OCI-LY1 (cell line): ENCODE results near the gene PLEKHJ1.

Experiments used
- H2AFZ ChIP-seq: fragments of 200-600 bp; sonication (generic), shearing (Covaris generic); 2 replicates; pipeline ENCODE4 v1.6.0; 2014; ENCODE audit warnings: antibody characterized with exemption, mild to moderate bottlenecking, low read length
- H3F3A ChIP-seq: fragments of 200-600 bp; sonication (generic), shearing (Covaris generic); 2 replicates; pipeline ENCODE4 v1.6.0; 2014; ENCODE audit warnings: mild to moderate bottlenecking, antibody characterized with exemption, low read length, moderate library complexity; ENCODE audit not compliant: insufficient read depth
- H3K27ac ChIP-seq: fragments of 200-600 bp; sonication (generic); 2 replicates; pipeline ENCODE4 v1.5.1; 2014; ENCODE audit warnings: low read length, mixed run types, mild to moderate bottlenecking, low read depth; ENCODE audit not compliant: poor library complexity, severe bottlenecking
- H3K27me3 ChIP-seq: fragments of 200-600 bp; sonication (generic); 2 replicates; pipeline ENCODE4 v1.6.0; 2014; ENCODE audit warnings: antibody characterized with exemption, mild to moderate bottlenecking, low read length, moderate library complexity; ENCODE audit not compliant: insufficient read depth
- H3K36me3 ChIP-seq: fragments of 200-600 bp; sonication (generic); 2 replicates; pipeline ENCODE4 v1.6.1; 2014; ENCODE audit warnings: mild to moderate bottlenecking, antibody characterized with exemption, low read length, moderate library complexity, mixed read lengths; ENCODE audit not compliant: insufficient read depth
- H3K4me1 ChIP-seq: fragments of 200-600 bp; sonication (generic); 2 replicates; pipeline ENCODE4 v1.5.1; 2014; ENCODE audit warnings: mild to moderate bottlenecking, low read length, moderate library complexity; ENCODE audit not compliant: insufficient read depth, severe bottlenecking
- H3K4me2 ChIP-seq: fragments of 200-600 bp; sonication (generic), shearing (Covaris generic); 2 replicates; pipeline ENCODE4 v1.6.1; 2014; ENCODE audit warnings: low read length
- H3K4me3 ChIP-seq: fragments of 200-600 bp; sonication (generic); 2 replicates; pipeline ENCODE4 v1.5.1; 2014; ENCODE audit warnings: low read length, low read depth, mild to moderate bottlenecking, mixed read lengths; ENCODE audit not compliant: poor library complexity, severe bottlenecking
- H3K79me2 ChIP-seq: fragments of 200-600 bp; shearing (Covaris generic); 2 replicates; pipeline ENCODE4 v1.6.1; 2016; ENCODE audit warnings: mixed run types, low read length, mixed read lengths; ENCODE audit not compliant: insufficient read depth
- H3K9ac ChIP-seq: fragments of 200-600 bp; sonication (generic), shearing (Covaris generic); 2 replicates; pipeline ENCODE4 v1.6.1; 2014; ENCODE audit warnings: mild to moderate bottlenecking, low read length, mixed read lengths
- H3K9me2 ChIP-seq: fragments of 200-600 bp; sonication (generic), shearing (Covaris generic); 2 replicates; pipeline ENCODE4 v1.6.1; 2014; ENCODE audit warnings: low read depth, mild to moderate bottlenecking, low read length, mixed read lengths
- H3K9me3 ChIP-seq: fragments of 200-600 bp; shearing (Covaris generic); 2 replicates; pipeline ENCODE4 v1.6.1; 2014; ENCODE audit warnings: low read length, mixed read lengths
- H4K20me1 ChIP-seq: fragments of 200-600 bp; sonication (generic), shearing (Covaris generic); 2 replicates; pipeline ENCODE4 v1.6.0; 2016; ENCODE audit warnings: mild to moderate bottlenecking, low read length; ENCODE audit not compliant: insufficient read depth
- EZH2 ChIP-seq: fragments of 200-600 bp; sonication (generic), shearing (Covaris generic); IDR thresholded peaks from 2 replicates; pipeline ENCODE4 v1.8.0; 2017; ENCODE audit warnings: borderline replicate concordance, mixed run types, mild to moderate bottlenecking, antibody characterized with exemption, low read length, moderate library complexity, mixed read lengths
- TF ChIP-seq, protein P1 (sequence below): fragments of 200-600 bp; sonication (generic), shearing (Covaris generic); IDR thresholded peaks from 2 replicates; pipeline ENCODE4 v1.5.1; 2017; ENCODE audit warnings: mild to moderate bottlenecking, antibody characterized with exemption, low read length, moderate library complexity, mixed read lengths

PLEKHJ1 gene

DNA sequence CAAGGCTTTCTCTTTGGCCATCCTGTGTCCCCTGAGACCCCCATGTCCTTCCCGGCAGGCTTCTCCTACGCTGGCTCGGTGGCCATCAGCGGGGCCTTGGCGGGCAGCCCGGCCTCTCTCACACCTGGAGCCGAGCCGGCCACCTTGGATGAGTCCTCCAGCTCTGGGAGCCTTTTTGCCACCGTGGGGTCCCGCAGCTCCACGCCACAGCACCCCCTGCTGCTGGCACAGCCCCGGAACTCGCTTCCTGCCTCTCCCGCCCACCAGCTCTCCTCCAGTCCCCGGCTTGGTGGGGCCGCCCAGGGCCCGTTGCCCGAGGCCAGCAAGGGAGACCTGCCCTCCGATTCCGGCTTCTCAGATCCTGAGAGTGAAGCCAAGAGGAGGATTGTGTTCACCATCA lies 14.2 kb downstream of the PLEKHJ1 start:
- H3K9me3 ChIP-seq, result no peaks in the 10 kb centered on the region
- no peaks in the 10 kb centered on the region for H3K79me2 ChIP-seq
- H3K4me3 ChIP-seq, result no peak overlapping the region
- H3K4me2 ChIP-seq, result no peak overlapping the region
- no peaks in the 10 kb centered on the region for H3K27me3 ChIP-seq
- H3K4me1 ChIP-seq, result peaks cover 57% of the 10 kb centered on the region
- H3K9ac ChIP-seq, result no peak overlapping the region
- no peak overlapping the region for H2AFZ ChIP-seq
- H4K20me1 ChIP-seq, result no peaks in the 10 kb centered on the region
- no peak for TF ChIP-seq EZH2
- TF ChIP-seq, protein P1, sequence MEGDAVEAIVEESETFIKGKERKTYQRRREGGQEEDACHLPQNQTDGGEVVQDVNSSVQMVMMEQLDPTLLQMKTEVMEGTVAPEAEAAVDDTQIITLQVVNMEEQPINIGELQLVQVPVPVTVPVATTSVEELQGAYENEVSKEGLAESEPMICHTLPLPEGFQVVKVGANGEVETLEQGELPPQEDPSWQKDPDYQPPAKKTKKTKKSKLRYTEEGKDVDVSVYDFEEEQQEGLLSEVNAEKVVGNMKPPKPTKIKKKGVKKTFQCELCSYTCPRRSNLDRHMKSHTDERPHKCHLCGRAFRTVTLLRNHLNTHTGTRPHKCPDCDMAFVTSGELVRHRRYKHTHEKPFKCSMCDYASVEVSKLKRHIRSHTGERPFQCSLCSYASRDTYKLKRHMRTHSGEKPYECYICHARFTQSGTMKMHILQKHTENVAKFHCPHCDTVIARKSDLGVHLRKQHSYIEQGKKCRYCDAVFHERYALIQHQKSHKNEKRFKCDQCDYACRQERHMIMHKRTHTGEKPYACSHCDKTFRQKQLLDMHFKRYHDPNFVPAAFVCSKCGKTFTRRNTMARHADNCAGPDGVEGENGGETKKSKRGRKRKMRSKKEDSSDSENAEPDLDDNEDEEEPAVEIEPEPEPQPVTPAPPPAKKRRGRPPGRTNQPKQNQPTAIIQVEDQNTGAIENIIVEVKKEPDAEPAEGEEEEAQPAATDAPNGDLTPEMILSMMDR, result 0 out of 2 replicates have a peak, but pooled peaks have one; percentile 16
- H3K36me3 ChIP-seq, result peaks cover 48% of the 10 kb centered on the region
- H3K27ac ChIP-seq, result peak overlapping the region; percentile 73
- no peaks in the 10 kb centered on the region for H3K9me2 ChIP-seq
- no peaks in the 10 kb centered on the region for H3F3A ChIP-seq

DNA sequence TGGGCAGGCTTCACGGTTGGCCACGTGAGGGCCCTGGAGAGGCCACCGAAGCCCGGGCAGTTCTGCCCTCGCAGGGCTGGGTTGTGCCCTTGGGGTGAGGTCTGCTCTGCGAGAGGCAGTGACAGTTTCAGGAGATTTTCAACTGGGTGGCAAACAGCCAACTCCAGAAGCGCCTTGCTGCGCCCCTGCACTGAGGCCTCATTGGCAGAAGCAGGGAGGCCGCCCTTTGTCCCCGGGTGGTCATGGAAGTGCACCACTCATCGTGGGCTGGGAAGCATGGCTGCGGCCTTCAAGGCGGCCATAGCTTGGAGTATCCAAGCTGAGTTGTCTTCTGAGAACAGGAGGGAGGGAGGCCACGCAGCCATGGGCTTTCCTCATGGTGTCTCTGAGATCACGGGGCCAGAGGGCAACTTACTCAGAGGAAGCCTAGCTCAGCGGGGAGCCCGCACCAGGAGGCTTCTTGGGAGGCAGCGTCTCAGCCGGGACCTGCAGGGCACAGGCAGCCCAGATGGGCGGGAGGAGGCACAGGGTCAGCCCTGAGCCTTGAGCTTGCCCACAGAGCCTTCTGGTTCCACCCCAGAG lies 14.8 kb downstream of the PLEKHJ1 start:
- H3K79me2 ChIP-seq, result no peaks in the 10 kb centered on the region
- peaks cover 48% of the 10 kb centered on the region for H3K36me3 ChIP-seq
- H3K27me3 ChIP-seq, result no peaks in the 10 kb centered on the region
- H3K9ac ChIP-seq, result no peak overlapping the region; the same call in 1 of the 2 replicates
- H3K4me1 ChIP-seq, result peaks cover 52% of the 10 kb centered on the region
- H3K4me3 ChIP-seq, result no peak overlapping the region
- peak overlapping the region; percentile 20; the same call in 1 of the 2 replicates for H3K4me2 ChIP-seq
- no peaks in the 10 kb centered on the region for H3K9me2 ChIP-seq
- peak overlapping the region; percentile 73 for H3K27ac ChIP-seq
- H3F3A ChIP-seq, result no peaks in the 10 kb centered on the region
- no peaks in the 10 kb centered on the region for H4K20me1 ChIP-seq
- H2AFZ ChIP-seq, result no peak overlapping the region
- no peak for TF ChIP-seq EZH2
- TF ChIP-seq, protein P1, result no peak
- no peaks in the 10 kb centered on the region for H3K9me3 ChIP-seq

DNA sequence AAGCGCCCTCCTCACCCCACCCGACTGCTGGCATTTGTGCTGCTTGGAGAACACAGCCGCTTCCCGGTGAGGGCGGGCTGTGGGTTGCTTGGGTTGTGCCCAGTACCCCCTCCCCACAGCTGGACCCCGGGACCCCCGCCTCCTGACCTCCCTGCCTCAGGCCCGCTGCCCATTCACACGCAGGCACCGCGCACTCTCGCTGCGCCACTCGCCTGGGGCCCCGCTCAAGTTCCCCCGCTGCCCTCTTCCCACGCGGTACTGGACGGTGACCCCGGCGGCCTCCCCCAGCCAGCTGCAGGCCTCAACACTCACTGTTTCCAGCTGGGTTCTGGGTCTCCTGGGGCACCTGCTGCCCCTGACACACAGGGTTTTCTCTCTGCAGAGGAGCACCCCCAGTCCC lies 16.4 kb downstream of the PLEKHJ1 start:
- Histone ChIP-seq H3K36me3 (peaks cover 40% of the 10 kb centered on the region), H3K79me2 (no peaks in the 10 kb centered on the region)

More for the DNA sequence above, 16.4 kb downstream of the PLEKHJ1 start:
- H3K4me2 ChIP-seq, result peak overlapping the region; percentile 23; the same call in 1 of the 2 replicates
- TF ChIP-seq EZH2, result no peak
- TF ChIP-seq, protein P1, result no peak
- H2AFZ ChIP-seq, result no peak overlapping the region
- no peaks in the 10 kb centered on the region for H3K27me3 ChIP-seq
- H3K9me2 ChIP-seq, result no peaks in the 10 kb centered on the region
- peak overlapping the region; percentile 21; the same call in 1 of the 2 replicates for H3K9ac ChIP-seq
- H3F3A ChIP-seq, result no peaks in the 10 kb centered on the region
- peaks cover 63% of the 10 kb centered on the region for H3K4me1 ChIP-seq
- no peaks in the 10 kb centered on the region for H4K20me1 ChIP-seq
- H3K4me3 ChIP-seq, result no peak overlapping the region
- H3K9me3 ChIP-seq, result no peaks in the 10 kb centered on the region
- peak overlapping the region; percentile 73 for H3K27ac ChIP-seq
